Natural killer cell (primary cell): ENCODE measurements around the gene FAM186B. TPM values are rescaled to one million over a fixed set of nuclear protein-coding genes. Genes with fewer than 3 reads are reported as not detected.

ENCODE experiments used
- ATAC-seq, 3 donors: fragments of 150-1000 bp in 2 of 3; fragments of 200-7000 bp in 1 of 3; cut with Tn5 transposase; 1 replicate in 1 of 3; 2 replicates in 2 of 3; pipeline ENCODE4 v1.10.0; 2021; ENCODE audit warnings: mild to moderate bottlenecking in 2 of 3, moderate library complexity in 2 of 3
- DNase-seq, 2 donors: peaks; one replicate each; pipeline versions ENCODE4 v3.0.0 to v3.0.0-alpha.2; 2013 to 2021; ENCODE audit warnings: mixed read lengths in 1 of 2
- H3K27ac ChIP-seq: one replicate; pipeline ENCODE4 v1.5.1; 2013; ENCODE audit warnings: mild to moderate bottlenecking, low read length
- H3K27me3 ChIP-seq: one replicate; pipeline ENCODE4 v1.6.1; 2013; ENCODE audit warnings: low read length; ENCODE audit not compliant: control insufficient read depth, insufficient read depth
- H3K36me3 ChIP-seq: one replicate; pipeline ENCODE4 v1.6.1; 2013; ENCODE audit warnings: low read length; ENCODE audit not compliant: control insufficient read depth, insufficient read depth
- H3K4me1 ChIP-seq: one replicate; pipeline ENCODE4 v1.6.1; 2013; ENCODE audit warnings: low read length; ENCODE audit not compliant: control insufficient read depth, insufficient read depth
- H3K4me3 ChIP-seq: one replicate; pipeline ENCODE4 v1.5.1; 2013; ENCODE audit warnings: low read length
- H3K9me3 ChIP-seq: one replicate; pipeline ENCODE4 v1.6.1; 2013; ENCODE audit warnings: low read length; ENCODE audit not compliant: control insufficient read depth, insufficient read depth
- H3K27ac Mint-ChIP-seq, 2 donors: one replicate each; pipeline ENCODE4 v1.8.0; 2022; ENCODE audit warnings: mild to moderate bottlenecking in 2 of 2, mixed read lengths in 2 of 2, moderate library complexity in 1 of 2
- H3K27me3 Mint-ChIP-seq, 2 donors: one replicate each; pipeline ENCODE4 v1.8.0; 2022; ENCODE audit warnings: low read depth in 2 of 2, mixed read lengths in 2 of 2
- H3K36me3 Mint-ChIP-seq: one replicate; pipeline ENCODE4 v1.8.0; 2022; ENCODE audit warnings: mixed read lengths
- H3K4me1 Mint-ChIP-seq, 2 donors: one replicate each; pipeline ENCODE4 v1.8.0; 2022; ENCODE audit warnings: mixed read lengths in 2 of 2
- H3K4me3 Mint-ChIP-seq: one replicate; pipeline ENCODE4 v1.8.0; 2022; ENCODE audit warnings: mild to moderate bottlenecking, moderate library complexity, mixed read lengths
- H3K9me3 Mint-ChIP-seq, 2 donors: one replicate each; pipeline ENCODE4 v1.8.0; 2022; ENCODE audit warnings: mixed read lengths in 2 of 2
- WGBS: methylation state at CpG from one replicate; pipeline ENCODE4 v1.1.7; 2013; ENCODE audit warnings: missing lambda C conversion rate; ENCODE audit not compliant: insufficient coverage; 5-methylcytosine and 5-hydroxymethylcytosine counted together
- intact Hi-C: fragments of 100-400 bp; cut with micrococcal nuclease; formaldehyde crosslinking; loops from one replicate; pipeline ENCODE4 v1.14.2; 2022
- total RNA-seq, 4 donors: library from RNA; stranded (reverse); fragments of 120-200 nt in 1 of 4; gene quantifications; one replicate each; pipeline versions ENCODE4 v1.2.3 to v1.2.4, GENCODE V29; 2013 to 2022
- TF ChIP-seq, protein P1 (sequence below): fragments of 200-600 bp; IDR thresholded peaks from one replicate; pipeline ENCODE4 v1.8.0; 2022; ENCODE audit warnings: antibody characterized with exemption

Gene FAM186B
- total RNA-seq, 3 donors from 2014 or later (not counting 1 experiment from before 2014, with no cell fraction given) = 0.56 to 0.85 (median 0.77) TPM

DNA sequence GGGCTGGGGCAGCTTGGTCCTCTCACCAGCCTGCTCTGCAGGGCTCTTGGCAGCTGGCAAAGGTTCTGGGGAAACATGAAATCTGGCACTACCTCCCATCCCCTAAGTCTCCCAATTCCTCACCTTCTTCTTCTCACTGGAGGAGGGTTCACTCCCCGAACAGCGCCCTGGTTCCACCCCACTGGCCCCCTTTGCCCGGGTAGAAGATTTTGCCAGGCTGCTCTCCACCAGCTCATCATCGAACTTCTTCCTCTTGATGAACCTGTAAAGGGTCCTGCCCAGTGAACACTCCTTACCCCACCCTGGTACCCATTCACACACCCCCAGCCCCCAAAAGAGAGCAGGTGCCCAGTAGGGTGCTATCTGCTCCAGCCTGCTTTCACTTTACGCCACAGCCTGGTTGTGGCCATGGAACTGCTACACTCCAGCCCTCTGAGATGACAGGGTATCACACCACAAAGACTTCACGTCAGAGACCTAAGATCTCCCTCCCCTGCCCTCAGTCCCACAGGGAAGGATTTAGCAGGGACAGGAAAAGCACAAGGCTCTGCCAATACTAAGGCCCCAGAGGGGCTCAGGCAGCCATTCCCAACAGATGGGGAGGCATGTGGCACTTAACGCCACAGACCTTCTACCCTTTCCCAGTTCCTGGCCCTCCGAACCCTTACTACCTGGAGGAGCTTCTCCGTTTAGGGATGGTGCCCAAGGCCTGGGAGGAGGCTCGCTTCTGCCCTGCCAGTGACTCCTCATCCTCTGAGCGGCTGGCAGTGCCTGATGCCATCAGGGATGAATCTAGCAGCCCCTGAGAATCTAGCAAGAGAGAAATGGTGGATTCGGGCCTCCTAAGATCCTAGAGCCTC lies 39.8 kb downstream of the FAM186B start:
- Histone ChIP-seq H3K4me1 (peaks cover 62% of the 10 kb centered on the region), H3K4me3 (no peak overlapping the region), H3K36me3 (peaks cover 38% of the 10 kb centered on the region), H3K9me3 (no peaks in the 10 kb centered on the region), H3K27ac (peak overlapping the region; percentile 39), H3K27me3 (no peaks in the 10 kb centered on the region)
- ATAC-seq (peak in 2 of 3 donors; percentile 21 to 25), DNase-seq (no peak)
- no peaks in the 10 kb centered on the region for H3K9me3 Mint-ChIP-seq
- WGBS = 83% methylated on average over 12 of the region's 12 CpGs
- TF ChIP-seq, protein P1, sequence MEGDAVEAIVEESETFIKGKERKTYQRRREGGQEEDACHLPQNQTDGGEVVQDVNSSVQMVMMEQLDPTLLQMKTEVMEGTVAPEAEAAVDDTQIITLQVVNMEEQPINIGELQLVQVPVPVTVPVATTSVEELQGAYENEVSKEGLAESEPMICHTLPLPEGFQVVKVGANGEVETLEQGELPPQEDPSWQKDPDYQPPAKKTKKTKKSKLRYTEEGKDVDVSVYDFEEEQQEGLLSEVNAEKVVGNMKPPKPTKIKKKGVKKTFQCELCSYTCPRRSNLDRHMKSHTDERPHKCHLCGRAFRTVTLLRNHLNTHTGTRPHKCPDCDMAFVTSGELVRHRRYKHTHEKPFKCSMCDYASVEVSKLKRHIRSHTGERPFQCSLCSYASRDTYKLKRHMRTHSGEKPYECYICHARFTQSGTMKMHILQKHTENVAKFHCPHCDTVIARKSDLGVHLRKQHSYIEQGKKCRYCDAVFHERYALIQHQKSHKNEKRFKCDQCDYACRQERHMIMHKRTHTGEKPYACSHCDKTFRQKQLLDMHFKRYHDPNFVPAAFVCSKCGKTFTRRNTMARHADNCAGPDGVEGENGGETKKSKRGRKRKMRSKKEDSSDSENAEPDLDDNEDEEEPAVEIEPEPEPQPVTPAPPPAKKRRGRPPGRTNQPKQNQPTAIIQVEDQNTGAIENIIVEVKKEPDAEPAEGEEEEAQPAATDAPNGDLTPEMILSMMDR = no peak
- intact Hi-C loops = no loop called here
- peak overlapping the region; percentile 64 for H3K4me3 Mint-ChIP-seq
- peaks cover 55 to 56% of the 10 kb centered on the region in 2 donors for H3K4me1 Mint-ChIP-seq
- H3K27me3 Mint-ChIP-seq = no peaks in the 10 kb centered on the region
- H3K27ac Mint-ChIP-seq = peak overlapping the region; percentile 38 to 75
- H3K36me3 Mint-ChIP-seq = peaks cover 11% of the 10 kb centered on the region

DNA sequence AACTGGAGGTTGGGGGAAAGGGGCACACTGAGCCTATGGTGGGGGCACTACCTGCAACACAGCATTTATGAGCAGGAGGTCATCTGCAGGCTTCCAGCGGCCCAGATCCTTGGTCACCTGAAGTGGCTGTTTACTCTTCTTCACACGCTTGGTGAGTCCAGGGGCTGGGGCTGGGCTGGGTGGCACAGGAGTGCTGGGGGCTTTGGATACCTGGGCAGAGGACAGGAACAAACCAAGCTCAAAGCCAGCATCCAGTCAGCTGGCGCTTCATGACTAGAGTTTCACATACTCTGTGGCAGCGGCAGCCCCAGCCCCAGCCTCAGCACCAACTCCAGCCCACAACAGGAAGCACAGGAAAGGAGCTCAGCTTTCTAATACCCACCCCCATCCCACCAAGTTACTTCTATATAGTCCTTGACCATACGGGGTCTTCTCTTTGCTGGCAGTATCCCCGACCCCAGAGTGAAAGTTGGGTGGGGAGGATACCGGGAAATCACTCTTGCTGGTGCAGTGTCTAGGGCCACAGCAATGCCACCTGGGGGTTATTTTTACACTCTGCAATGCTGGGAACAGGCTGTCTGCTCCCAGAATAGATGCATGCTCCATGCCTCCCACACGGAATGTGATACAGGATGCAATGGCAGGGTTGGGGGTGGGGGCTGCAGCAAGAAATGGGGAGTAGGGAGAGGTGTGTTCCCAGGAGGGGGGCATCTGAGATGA lies 40.6 kb downstream of the FAM186B start:
- intact Hi-C loops = no loop called here
- no peaks in the 10 kb centered on the region for H3K9me3 ChIP-seq
- Mint-ChIP-seq H3K27ac (peak overlapping the region; percentile 38 to 75), H3K4me1 (peaks cover 52 to 56% of the 10 kb centered on the region in 2 donors), H3K27me3 (no peaks in the 10 kb centered on the region), H3K4me3 (peak overlapping the region; percentile 64), H3K9me3 (no peaks in the 10 kb centered on the region), H3K36me3 (peaks cover 11% of the 10 kb centered on the region)
- peaks cover 62% of the 10 kb centered on the region for H3K4me1 ChIP-seq
- H3K27ac ChIP-seq = peak overlapping the region; percentile 8
- no peak for DNase-seq
- H3K27me3 ChIP-seq = no peaks in the 10 kb centered on the region
- no peak overlapping the region for H3K4me3 ChIP-seq
- 37% methylated on average over 8 of the region's 8 CpGs for WGBS
- peaks cover 46% of the 10 kb centered on the region for H3K36me3 ChIP-seq
- TF ChIP-seq, protein P1 = no peak
- no peak for ATAC-seq

DNA sequence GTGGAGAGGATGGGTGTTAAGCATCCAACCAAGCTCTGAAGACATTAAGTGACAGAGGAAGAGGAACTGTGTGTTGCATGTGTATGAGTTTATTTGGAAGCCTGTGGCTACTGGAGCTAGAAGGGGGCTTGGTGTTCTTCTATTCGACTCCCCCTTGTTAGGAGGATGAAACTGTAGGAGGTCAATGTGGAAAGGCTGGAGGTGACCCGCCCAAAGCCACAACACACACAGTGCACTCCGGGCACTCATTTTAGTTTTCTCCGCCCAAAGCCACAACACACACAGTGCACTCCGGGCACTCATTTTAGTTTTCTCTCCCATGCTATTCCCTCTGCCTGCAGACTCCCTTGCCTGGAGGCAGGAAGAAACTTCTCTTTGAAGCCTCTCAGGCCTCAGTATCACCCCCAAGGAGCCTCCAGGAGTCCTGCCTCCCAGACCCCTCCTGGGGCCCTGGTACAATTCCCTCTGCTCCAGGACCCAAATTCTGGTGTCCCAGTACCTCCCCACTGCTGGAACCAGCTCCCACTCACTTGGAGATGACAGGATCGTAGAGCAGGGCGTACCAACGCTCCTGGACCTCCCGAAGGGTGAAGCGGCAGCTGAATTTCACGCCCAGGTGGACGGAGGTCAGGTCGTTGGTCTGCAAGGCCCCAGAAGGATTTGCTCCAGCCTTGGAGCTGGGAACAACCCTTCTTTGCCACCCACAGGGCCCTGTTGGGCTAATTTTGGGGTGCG lies 41.3 kb downstream of the FAM186B start:
- Mint-ChIP-seq H3K4me1 (peaks cover 52 to 56% of the 10 kb centered on the region in 2 donors), H3K4me3 (peak overlapping the region; percentile 47), H3K27me3 (no peaks in the 10 kb centered on the region), H3K9me3 (no peaks in the 10 kb centered on the region), H3K27ac (peak overlapping the region in 1 of 2 donors; percentile 75), H3K36me3 (peaks cover 11% of the 10 kb centered on the region)
- H3K9me3 ChIP-seq = no peaks in the 10 kb centered on the region
- TF ChIP-seq, protein P1 = no peak
- ATAC-seq = no peak
- peaks cover 53% of the 10 kb centered on the region for H3K36me3 ChIP-seq
- H3K27me3 ChIP-seq = no peaks in the 10 kb centered on the region
- H3K4me1 ChIP-seq = peaks cover 61% of the 10 kb centered on the region
- intact Hi-C loops = no loop called here
- WGBS = 78% methylated on average over 14 of the region's 14 CpGs
- no peak for DNase-seq
- H3K4me3 ChIP-seq = no peak overlapping the region
- peak overlapping the region; percentile 8 for H3K27ac ChIP-seq
